ENCODE measurements around the gene CDH24. TPM values are rescaled to one million over a fixed set of nuclear protein-coding genes. Genes with fewer than 3 reads are reported as not detected.

Gene CDH24
- total and polyA plus RNA-seq, 2 of the 13 experiments (the other 11 are each of a cell fraction or from before 2014, with no cell fraction given): 0.69 to 0.99 TPM

GRCh38 chr14:23066855-23067744 is 9.8 kb upstream of the CDH24 start:
- Histone ChIP-seq H3K4me3 (replicated peaks in 1 of 3; ENCODE audit: insufficient read depth in 1 of 3, low read depth in 2 of 3, low read length in 3 of 3) (no peak overlapping the region), H3K4me1 (ENCODE audit: insufficient read depth, low read length) (peaks cover 43% of the 10 kb centered on the region), H3K9me3 (ENCODE audit: low read length) (no peaks in the 10 kb centered on the region), H3K36me3 (replicated peaks in 1 of 2; ENCODE audit: control insufficient read depth in 1 of 2, insufficient read depth in 2 of 2, low read length in 2 of 2) (peaks cover 52 to 76% of the 10 kb centered on the region in 2 experiments), H3K27ac (ENCODE audit: extremely low read length, insufficient read depth, low read length) (no peak overlapping the region), H3K79me2 (ENCODE audit: insufficient read depth, low read length) (peaks cover 45% of the 10 kb centered on the region), H3K27me3 (ENCODE audit: control insufficient read depth in 1 of 2, insufficient read depth in 2 of 2, low read length in 2 of 2) (no peaks in the 10 kb centered on the region; a peak in 1 of 5 replicates), H4K20me1 (ENCODE audit: insufficient read depth, low read length) (peaks cover 12% of the 10 kb centered on the region), H2AFZ (ENCODE audit: low read length) (no peak overlapping the region), H3K9ac (ENCODE audit: insufficient read depth, low read depth, low read length) (no peak overlapping the region), H3K4me2 (ENCODE audit: low read depth, low read length) (no peak overlapping the region)
- ATAC-seq (no peak), FAIRE-seq (no peak), DNase-seq (ENCODE audit: low spot score) (no peak)
- CTCF ChIA-PET (ENCODE audit: low intra/inter-chr PET ratio, low total read pairs): interaction anchor here (0.7 to 3.1 kb wide), 3 partner anchors 10 to 11 kb away, joined by 4 to 28 read pairs (median 20); partner anchors contain the start of gene CDH24
- POLR2A ChIA-PET: interaction anchor here (1.9 to 2.0 kb wide), 2 partner anchors 60 to 72 kb away, joined by 10 to 39 read pairs; no protein-coding TSS in a partner anchor
- 97% methylated on average over 23 of the region's 23 CpGs for WGBS (ENCODE audit: low lambda C conversion rate)
- BruUV-seq (replicated peaks): no TSS peak
- in situ Hi-C loops (cut with HindIII; ENCODE audit: extremely low pct_ligation_motif_present, low pct_unique_long_range_greater_than_20kb): loop anchor here (5.0 kb wide), 1 partner anchor 40 kb away; no protein-coding TSS in a partner anchor
- intact Hi-C loops (cut with micrococcal nuclease; ENCODE audit: unreplicated experiment): no loop called here
- TF ChIP-seq SAFB2 (CRISPR knock-in tag; IDR thresholded peaks at IDR 0.05; ENCODE audit: borderline replicate concordance, low read depth) (no peak), EZH2 (conservative IDR thresholded peaks at IDR 0.05; ENCODE audit: low read depth, low read length) (no peak), ZNF510 (CRISPR knock-in tag; IDR thresholded peaks at IDR 0.05; ENCODE audit: low read depth) (no peak), ZNF20 (CRISPR knock-in tag; IDR thresholded peaks at IDR 0.05) (no peak), SNAPC2 (CRISPR knock-in tag; IDR thresholded peaks at IDR 0.05) (no peak), MED1 (CRISPR knock-in tag; IDR thresholded peaks at IDR 0.05) (no peak), YEATS2 (CRISPR knock-in tag; IDR thresholded peaks at IDR 0.05; ENCODE audit: borderline replicate concordance) (no peak), RBFOX2 (IDR thresholded peaks at IDR 0.05; ENCODE audit: low read depth, low read length) (no peak), RBM22 (optimal IDR thresholded peaks at IDR 0.05; ENCODE audit: low read length) (peak; percentile 19), ELF3 (CRISPR knock-in tag; IDR thresholded peaks at IDR 0.05) (no peak), MED13 (CRISPR knock-in tag; IDR thresholded peaks at IDR 0.05) (no peak), NFE2L2 (IDR thresholded peaks at IDR 0.05; ENCODE audit: low read length) (no peak), TARDBP (CRISPR knock-in tag; IDR thresholded peaks at IDR 0.05) (0 out of 2 replicates have a peak, but pooled peaks have one; percentile 23), ESRRA (CRISPR knock-in tag; IDR thresholded peaks at IDR 0.05; ENCODE audit: low read depth) (no peak), POLR2AphosphoS2 (IDR thresholded peaks at IDR 0.05; ENCODE audit: low read depth, low read length) (no peak), NRL (CRISPR knock-in tag; IDR thresholded peaks at IDR 0.05; ENCODE audit: borderline replicate concordance) (no peak), MAZ (IDR thresholded peaks at IDR 0.05; ENCODE audit: borderline replicate concordance, low read depth, low read length) (no peak), MAZ (CRISPR knock-in tag; IDR thresholded peaks at IDR 0.05; ENCODE audit: low read depth) (no peak), MAX (IDR thresholded peaks at IDR 0.05) (no peak), ZBTB3 (CRISPR knock-in tag; IDR thresholded peaks at IDR 0.05; ENCODE audit: borderline replicate concordance, low read depth) (no peak)
- TF ChIP-seq, protein P1, sequence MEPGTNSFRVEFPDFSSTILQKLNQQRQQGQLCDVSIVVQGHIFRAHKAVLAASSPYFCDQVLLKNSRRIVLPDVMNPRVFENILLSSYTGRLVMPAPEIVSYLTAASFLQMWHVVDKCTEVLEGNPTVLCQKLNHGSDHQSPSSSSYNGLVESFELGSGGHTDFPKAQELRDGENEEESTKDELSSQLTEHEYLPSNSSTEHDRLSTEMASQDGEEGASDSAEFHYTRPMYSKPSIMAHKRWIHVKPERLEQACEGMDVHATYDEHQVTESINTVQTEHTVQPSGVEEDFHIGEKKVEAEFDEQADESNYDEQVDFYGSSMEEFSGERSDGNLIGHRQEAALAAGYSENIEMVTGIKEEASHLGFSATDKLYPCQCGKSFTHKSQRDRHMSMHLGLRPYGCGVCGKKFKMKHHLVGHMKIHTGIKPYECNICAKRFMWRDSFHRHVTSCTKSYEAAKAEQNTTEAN (CRISPR knock-in tag; conservative IDR thresholded peaks at IDR 0.05): no peak
